ENCODE data around the gene CPB1.

DNA sequence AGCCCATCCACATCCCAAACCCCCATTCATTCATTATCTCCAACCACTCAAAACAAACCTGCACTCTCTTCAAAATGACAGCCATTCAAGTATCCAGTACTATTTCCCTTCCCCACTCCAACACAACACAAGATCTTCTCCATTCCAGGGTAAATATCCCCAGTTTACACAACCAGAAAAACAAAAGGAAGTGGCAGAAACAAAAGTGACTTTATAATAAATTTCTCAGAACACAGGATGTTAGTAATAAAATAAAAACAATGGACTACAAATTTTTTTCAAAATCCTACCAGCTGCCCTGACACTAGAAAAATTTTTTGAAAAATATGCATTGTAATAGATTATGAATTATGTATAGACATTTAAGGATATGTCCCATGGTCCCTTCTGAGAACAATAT lies 51.6 kb downstream of the CPB1 start:
- no peak for TF ChIP-seq EZH2 (IDR thresholded peaks at IDR 0.05; ENCODE audit: insufficient read depth, low read length)
- TF ChIP-seq, protein P1, sequence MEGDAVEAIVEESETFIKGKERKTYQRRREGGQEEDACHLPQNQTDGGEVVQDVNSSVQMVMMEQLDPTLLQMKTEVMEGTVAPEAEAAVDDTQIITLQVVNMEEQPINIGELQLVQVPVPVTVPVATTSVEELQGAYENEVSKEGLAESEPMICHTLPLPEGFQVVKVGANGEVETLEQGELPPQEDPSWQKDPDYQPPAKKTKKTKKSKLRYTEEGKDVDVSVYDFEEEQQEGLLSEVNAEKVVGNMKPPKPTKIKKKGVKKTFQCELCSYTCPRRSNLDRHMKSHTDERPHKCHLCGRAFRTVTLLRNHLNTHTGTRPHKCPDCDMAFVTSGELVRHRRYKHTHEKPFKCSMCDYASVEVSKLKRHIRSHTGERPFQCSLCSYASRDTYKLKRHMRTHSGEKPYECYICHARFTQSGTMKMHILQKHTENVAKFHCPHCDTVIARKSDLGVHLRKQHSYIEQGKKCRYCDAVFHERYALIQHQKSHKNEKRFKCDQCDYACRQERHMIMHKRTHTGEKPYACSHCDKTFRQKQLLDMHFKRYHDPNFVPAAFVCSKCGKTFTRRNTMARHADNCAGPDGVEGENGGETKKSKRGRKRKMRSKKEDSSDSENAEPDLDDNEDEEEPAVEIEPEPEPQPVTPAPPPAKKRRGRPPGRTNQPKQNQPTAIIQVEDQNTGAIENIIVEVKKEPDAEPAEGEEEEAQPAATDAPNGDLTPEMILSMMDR (IDR thresholded peaks at IDR 0.05; ENCODE audit: insufficient read depth, low read depth, low read length) = no peak
